ENCODE results near the gene PRLH.

The PRLH gene

DNA sequence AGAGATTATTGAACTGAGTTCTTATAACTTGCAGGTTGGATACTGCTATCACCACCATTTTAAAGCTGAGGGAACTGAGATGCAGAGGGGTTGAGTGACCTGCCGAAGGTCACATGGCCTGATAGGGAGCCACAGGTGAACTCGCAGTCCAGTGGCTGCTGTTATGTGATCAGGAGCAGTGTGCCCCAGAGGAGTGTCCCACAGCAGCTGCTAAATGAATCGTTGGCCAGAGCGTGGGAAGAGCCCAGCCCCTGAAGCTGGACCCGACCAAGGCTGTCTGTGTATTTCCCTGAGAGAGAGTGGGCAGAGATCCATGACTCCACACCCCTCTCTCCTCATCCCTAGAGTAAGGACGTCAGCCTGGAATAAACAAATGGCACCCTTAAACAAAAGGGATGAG lies 26.7 kb upstream of the PRLH start:
- DNase-seq (ENCODE audit: low read depth, low spot score), result no peak

DNA sequence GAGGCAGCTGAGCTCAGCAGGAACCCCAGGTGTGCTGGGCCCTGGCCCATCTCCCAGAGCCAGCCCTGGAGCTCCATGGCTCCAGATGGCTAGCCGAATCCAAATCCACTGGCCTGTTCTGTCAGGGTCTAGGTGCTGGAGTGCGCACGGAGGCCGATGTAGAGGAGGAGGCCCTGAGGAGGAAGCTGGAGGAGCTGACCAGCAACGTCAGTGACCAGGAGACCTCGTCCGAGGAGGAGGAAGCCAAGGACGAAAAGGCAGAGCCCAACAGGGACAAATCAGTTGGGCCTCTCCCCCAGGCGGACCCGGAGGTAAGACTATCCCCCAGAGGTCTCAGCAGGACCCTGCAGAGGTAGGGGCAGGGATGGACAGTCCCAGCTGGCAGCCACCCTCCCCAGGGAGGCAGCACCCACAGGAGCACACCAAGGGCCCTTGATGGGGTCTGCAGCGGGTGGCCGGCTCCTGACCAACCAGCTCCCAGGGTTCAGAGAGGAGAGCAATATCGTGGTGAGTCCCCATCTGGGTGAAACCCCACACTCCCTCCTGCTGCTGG lies 26.1 kb upstream of the PRLH start:
- no peak for DNase-seq (ENCODE audit: low read depth, low spot score)

DNA sequence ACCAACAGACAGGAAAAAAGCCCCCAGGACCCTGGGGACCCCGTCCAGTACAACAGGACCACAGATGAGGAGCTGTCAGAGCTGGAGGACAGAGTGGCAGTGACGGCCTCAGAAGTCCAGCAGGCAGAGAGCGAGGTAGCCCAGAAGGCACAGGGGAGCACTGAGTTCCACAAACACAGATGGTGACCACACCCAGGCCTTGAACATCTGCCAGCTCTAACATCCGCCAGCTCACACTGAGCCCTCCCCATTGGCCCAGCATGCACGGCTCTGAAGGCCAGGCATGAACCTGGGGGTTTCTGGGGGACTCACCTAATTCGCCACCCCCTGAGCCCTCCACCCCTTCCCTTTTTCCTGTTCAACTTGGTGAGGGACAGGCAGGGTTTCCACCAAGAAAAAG lies 25.6 kb upstream of the PRLH start:
- no peak for DNase-seq (ENCODE audit: low read depth, low spot score)

DNA sequence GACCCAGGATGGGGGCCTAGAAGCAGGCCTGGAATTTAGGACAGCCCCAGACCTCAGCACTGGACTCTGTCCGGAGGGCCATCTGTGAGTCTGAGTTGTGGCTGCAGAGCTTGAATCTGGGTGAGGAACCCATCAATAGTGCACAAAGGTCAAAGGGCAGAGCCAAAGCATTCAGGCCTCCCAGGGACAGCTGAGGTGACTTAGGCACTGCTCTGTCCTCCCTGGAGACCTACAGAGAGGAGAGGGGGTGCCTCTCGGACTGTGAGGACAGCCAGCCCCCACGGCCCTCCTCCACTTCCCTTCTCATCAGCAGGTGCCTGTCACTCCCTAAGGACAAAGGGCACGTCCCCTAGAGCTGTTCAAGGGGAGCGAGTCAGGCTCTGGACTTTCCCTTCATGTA lies 25.1 kb upstream of the PRLH start:
- peak; percentile 48 for DNase-seq (ENCODE audit: low read depth, low spot score)

DNA sequence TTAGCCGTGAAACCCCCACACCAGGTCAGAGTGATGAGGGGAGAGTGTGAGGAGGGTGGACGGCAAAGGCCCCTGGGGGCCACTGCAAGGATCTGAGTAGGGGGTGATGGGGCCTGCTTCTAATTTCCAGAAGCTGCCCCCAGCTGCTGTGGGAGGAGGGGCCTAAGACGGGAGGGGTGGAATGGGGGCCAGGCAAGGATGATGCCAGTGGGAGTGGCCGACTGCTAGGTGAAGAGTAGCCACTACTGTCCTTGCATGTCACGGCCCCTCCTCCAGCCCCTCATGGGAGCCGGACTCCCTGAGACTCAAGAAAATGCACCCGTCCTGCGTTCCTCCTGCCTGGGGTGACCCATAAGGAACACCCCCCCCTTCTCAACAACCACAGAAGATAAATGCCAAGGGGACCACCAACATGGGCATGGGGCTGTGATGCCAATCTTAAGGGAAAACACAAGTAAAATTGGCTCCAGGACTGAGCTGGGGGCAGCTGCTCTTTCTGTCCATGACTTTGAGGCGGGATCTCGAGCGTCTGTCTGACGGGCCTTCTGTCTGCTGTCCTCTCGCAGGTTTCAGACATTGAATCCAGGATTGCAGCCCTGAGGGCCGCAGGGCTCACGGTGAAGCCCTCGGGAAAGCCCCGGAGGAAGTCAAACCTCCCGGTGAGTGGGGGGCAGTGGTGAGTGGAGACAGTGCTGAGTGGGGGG lies 24.2 kb upstream of the PRLH start:
- no peak for DNase-seq (ENCODE audit: low read depth, low spot score)

DNA sequence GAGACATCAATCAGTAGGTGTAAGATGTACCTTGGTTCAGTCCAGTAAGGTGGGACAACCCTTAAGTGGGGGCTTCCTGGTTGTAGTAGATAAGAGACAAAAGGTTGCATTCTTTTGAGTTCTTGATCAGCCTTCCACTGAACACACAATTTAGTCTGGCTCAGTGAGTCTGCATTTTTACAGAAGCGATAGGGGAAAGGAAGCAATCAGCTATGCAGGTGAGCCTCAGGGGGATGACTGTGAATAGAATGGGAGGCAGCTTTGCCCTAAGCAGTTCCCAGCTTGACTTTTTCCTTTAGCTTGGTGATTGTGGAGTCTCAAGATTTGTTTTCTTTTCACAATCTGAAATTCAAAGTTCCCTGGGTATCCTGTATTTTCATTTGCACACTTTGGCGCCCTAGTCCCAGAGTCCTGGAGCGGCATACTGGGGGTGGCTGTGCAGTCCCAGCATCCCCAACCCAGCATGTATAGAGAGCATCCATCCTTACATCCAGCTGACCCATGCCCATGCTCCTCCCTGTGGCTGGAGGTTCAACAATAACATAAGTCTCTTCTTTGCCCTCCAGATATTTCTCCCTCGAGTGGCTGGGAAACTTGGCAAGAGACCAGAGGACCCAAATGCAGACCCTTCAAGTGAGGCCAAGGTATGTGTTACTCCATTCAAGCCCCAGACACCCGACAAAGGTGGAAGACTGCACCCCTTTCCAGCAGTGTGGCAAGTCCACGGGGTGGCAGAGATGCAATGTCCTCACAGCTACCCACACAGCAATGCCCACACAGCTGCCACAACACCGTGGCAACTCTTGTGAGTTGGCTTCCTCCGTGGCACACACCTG lies 20.1 kb upstream of the PRLH start:
- DNase-seq (ENCODE audit: low read depth, low spot score), result peak; percentile 66

DNA sequence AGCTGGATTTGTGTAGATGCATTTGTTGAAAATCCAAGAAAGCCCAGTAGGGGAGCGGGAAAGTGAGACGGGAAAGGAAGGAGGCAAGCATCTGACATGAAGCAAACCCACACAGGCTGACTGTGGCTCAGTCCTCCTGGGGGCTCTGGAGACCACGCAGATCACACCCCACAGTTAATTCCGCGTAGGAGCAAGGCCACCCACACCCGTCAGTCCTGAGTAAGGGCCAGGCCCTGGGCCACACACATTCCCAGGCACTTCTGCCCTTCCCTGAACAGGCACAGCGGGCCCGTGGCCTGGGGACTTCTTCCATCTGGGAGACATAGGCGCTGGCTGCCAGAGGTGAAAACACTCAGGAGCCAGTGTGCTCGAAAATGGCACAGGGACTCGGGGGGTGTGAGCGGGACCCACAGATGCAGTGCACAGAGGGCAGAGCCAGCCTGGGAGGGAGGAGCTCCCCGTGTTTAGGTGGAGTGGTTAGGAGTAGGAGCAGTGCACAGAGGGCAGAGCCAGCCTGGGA lies 19.4 kb upstream of the PRLH start:
- no peak for DNase-seq (ENCODE audit: low read depth, low spot score)

DNA sequence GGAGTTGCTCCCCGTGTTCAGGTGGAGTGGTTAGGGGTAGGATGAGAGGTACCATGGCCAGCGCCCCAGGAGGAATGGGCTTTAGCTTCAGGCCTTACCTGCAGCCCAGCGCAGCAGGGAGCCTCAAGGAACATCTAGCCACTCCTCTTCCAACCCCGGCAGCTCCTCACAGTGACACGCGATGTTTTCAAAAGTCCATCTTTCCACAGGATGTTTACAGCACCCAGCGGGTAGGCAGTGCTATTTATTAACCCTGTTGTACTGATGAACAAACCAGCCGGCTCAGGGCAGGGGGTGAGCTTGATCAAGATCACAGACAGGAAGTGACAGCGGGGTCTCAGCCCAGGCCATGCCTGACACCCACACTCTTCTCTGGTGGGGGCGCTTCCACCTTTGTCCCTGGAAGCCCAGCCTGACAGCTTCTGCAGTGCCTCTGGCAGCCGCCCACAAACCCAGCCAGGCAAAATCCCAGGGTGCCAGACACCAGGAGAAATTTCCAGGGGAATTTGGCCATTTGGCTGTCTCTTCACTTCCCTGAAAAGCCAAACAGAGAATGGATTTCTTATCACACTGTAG lies 18.4 kb upstream of the PRLH start:
- DNase-seq (ENCODE audit: low read depth, low spot score), result peak; percentile 66

DNA sequence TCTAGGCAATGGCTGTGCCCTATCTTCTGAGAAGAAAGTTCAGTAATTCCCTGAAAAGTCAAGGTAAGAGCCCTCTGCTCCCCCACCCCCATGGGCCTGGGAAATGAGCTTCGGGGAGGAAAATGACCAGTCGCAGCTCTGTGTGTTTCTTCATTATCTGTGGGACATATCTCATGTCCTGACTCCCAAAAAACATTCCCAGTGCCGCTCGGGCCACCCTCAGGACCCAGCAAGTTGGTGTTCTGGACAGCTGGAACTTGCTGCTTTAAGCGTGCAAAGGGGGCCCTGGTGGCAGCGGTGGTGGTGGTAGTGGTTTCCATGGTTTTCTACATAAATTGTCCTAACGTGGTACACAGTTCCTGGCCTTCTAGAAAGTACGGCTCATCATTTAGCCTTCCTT lies 17.2 kb upstream of the PRLH start:
- no peak for DNase-seq (ENCODE audit: low read depth, low spot score)

DNA sequence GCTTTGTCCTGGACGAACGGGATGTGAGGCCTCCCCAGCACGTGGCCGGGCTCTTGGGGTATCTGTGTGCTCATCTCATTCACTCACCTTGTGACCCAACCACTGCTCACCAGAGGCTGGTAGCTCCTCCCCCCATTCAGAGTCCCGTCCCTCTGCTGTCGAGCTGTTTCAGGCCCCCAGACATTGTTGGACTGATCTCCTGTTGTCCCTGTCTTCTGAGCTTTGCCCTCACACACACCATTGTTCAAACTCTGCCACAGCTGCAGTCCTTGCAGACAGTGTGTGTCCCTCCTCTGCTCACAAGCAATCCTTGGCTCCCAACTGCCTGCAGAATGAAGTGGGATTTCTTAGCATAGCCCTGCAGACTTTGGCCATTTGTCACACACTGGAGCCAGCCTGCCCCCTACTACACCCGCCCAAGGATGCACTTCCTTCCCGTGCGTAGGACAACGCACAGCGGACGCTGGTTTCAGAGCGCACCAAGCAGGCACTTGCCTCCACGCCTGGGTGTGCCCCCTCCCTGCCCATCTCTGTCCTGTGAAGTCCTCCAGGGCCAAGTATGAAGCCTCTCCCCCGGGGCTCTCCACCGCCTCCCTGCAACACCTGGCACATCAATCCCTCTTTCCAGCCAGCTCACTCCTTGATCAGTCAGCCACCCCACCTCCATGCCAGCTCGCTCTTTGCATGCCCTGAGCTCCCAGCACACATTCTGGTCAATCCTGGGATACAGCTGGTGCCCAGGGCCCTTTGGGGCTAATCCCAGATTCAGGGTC lies 16.5 kb upstream of the PRLH start:
- no peak for DNase-seq (ENCODE audit: low read depth, low spot score)

DNA sequence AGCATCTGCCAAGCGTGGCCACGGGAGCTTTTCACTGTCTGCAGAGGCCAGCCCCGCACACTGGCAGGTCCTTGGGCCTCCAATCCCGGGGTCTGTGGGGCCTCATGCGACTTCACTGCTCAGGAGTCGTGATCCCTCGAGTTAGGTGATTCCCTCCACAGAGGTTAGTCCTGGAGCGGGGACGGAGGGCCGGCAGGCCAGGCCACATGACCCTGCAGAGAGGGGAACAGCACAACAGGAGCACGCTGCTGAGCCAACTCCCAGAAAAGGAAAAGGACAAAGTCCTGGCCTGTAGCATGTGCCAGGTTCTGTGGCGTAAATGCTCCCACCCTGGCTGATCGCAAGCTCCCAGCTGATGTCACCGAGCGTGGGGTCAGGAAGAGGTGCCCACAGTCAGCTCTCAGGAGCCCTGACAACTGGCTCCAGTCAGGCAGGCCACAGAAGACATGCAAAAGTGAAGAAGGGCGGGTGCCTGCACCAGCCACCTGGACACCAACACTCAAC lies 15.3 kb upstream of the PRLH start:
- DNase-seq (ENCODE audit: low read depth, low spot score), result no peak

DNA sequence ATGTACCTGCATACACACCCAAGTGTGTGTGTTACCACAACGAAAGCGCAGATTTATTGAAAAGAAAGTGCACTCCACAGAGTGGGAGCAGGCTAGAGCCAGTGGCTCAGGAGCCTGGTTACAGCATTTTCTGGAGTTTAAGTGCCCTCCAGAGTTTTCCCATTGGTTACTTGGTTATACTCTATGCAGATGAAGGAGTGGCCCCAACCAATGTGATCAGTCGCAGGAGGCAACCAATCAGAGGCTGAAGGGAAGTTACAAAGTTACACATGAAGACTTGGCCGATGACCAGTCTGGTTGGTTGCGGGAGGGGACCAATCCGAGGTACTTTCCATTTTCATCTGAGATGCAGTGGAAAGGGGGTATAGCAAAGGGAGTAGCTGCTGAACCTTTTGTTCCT lies 13.5 kb upstream of the PRLH start:
- DNase-seq (ENCODE audit: low read depth, low spot score), result no peak

DNA sequence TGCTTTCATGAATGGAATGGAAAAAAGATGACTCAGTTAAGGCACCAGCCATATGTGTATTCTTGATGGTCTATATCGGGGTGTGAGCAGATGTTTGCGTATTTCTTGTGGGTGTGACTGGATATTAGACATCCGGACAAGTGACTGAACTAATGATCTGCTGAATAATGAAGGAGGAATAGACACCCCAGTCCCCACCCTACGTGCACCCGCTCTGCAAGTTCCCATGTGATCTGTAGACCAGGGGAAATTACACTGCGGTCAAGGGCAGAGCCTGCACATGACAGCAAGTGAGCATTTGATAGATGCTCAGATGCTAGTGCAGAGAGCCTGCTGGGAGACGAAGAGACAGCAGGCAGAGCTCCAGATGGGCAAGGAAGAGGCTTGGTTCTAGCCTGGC lies 12.4 kb upstream of the PRLH start:
- DNase-seq (ENCODE audit: low read depth, low spot score), result no peak

DNA sequence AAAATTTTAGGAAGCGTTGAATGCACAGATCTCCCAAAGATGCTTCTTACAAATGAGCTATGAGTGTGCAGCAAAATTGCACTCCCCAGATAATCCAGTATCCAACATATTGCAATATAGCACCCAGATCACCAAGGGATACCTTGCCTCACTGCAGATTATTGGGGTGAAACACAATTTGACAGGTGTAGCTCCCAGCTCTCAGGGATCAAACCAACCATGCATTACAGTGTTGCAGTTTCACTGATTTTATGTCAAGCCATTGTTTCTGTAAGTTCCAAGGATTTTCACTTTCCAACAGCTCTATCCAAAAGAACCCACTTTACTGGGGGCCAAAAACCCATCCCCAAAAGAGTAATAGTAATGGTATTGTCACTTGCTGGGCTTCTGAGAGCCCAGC lies 10.8 kb upstream of the PRLH start:
- DNase-seq (ENCODE audit: low read depth, low spot score), result no peak

DNA sequence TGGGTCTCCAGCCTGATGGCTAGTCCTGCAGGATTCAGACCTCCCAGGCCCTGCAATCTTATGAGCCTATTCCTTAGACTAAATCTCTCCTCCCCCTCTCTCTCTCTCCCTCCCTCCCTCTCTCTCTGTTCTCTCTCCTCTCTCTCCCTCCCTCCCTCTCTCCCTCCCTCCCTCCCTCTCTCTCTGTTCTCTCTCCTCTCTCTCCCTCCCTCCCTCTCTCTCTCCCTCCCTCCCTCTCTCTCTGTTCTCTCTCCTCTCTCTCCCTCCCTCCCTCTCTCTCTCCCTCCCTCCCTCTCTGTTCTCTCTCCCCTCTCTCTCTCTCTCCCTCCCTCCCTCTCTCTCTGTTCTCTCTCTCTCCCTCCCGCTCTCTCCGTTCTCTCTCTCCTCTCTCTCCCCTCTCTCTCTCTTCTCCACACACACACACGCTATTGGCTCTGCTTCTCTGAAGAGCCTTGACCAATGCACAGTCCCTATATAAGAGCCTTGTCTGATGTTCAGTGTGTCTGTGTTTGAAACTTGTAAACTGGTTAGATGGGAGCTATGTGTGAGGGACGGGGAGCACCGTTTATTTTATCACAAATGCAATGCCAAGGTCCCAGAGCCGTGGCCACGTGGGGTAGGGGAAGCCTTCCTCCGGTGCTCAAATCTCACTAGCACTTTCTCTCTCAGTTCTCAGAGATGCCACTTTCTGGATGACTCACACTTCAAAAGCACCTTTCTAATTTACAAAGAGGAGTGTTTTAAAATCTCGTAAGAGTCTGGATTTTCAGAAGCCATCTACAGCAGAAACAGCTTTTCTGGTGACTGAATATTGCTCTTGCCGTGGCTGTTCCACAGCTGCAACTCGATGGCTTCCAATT lies 9.4 kb upstream of the PRLH start:
- DNase-seq (ENCODE audit: low read depth, low spot score), result no peak

DNA sequence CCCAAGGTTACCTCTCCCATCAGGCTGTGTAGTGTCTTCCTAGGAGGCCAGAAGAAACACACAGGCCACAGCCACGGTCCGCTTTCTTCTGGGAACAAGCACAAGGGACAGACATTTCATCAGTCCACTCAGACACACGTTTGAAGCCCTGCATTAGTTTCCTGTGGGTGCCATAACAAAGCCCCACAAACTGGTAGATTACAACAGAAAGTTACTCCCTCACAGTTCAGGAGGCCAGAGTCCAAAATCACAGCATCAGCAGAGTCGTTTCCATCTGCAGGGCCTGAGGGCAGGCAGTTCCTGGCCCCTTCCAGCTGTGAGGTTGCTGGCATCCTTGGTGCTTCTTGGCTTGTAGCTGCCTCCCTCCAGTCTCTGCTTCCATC lies 8.8 kb upstream of the PRLH start:
- no peak for DNase-seq (ENCODE audit: low read depth, low spot score)

DNA sequence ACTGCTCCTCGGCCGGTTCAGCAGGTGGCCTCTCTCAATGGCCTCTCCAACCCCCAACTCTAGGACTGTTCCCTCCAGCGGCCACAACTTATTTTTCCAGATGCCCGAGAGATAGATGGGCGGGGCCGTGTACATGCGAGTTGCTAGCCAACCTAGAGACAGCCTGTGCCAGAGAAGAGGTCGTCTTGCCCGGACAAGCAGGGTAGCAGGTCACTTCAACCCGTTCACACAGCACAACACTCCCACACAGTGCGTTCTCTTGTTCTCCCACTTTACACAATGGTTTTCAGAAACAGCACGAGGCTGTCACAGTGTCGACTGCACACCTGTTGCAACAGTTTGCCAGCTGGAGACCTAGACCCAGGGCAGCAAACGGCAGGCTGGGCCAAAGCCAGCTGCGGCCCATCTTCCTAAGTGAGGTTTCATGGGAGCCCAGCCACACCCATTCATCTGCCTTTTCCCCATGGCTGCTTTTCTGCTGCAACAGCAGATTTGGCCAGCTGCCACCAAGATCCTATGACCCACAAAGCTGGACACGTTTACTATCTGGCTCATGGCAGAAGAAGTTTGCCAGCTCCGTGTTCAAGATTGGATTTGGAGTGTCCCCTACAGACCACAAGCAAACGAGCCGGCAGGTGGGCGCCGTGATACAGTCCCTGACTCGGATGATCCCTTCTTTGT lies 7.3 kb upstream of the PRLH start:
- DNase-seq (ENCODE audit: low read depth, low spot score), result no peak

DNA sequence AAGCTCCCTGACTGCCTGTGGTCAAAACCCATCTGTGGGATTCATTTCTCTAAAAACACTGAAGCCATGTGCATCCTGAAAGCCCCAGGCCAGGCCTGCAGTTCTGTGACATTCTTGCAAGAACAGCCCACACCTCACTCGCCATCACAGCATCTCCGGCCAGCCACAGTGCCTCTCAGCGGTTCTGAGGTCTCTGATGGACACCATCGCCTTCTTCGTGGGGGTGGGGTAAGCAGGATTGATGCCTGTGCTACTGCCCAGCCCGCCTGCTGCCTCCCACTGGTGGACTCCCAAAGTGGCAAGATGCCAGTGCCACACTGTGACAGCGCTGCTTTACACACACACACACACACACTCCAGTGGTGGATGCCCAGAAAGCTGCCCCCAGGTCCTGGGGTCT lies 5.2 kb upstream of the PRLH start:
- no peak for DNase-seq (ENCODE audit: low read depth, low spot score)

DNA sequence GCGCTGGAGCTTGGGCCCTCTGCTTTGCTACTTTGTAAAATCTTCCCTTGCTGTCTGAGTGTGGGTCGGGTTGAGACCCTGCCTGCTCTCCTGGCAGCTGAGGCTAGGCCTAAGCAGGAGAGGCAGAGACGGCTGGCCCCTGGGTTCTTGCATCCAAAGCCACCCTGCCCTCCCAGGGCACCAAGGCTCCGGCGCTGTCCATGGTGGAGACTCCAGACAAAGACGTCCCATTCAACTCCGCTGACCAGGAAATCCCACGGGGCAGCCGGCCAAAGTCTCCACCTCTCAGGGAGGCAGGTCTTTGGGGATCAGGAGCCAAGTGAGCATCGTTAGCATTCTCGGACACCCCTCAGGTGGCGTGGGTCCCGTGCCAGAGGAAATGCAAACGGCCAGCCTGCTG lies 2.6 kb upstream of the PRLH start:
- peak; percentile 57 for DNase-seq (ENCODE audit: low read depth, low spot score)

DNA sequence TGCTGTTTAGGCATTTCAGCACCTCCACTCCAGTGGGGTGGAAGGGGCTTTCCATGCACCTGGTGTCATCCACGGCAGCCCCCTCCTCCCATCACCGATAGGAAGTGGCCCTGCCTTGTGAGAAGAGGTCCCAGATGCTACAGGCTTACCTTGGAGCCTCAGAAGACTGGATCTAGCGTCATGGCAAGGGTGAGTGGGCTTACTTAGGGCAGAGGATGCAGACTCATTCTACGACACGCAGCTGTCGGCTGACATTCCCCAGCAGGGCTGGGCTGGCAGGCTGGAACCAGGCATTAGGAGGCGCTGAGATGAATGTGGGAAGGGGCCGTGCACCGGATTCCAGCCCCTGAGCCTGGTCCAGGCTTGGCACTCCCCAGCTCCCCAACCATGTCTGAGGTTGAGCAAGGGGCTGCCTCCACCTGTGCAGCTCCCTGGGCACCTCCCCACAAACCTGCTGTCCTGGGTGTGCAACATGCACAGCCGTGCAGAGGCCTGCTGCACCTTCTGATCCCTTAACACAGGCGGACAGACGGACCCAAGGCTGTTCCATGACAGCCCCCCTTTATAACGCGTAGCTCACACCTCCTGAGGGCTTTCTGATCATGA lies 1.7 kb upstream of the PRLH start:
- DNase-seq (ENCODE audit: low read depth, low spot score), result no peak

Measured in ELF-1 (cell line).